Progenitor cell of endocrine pancreas (in vitro differentiated cells): ENCODE data around the gene DIPK1A. TPM values are rescaled to one million over a fixed set of nuclear protein-coding genes. Genes with fewer than 3 reads are reported as not detected.

ENCODE experiments used
- DNase-seq: peaks from one replicate; pipeline ENCODE4 v3.0.0; 2021; ENCODE audit warnings: low spot score; ENCODE audit not compliant: unreplicated experiment
- H3K27ac Mint-ChIP-seq: 2 replicates; pipeline ENCODE4 v1.8.0; 2021; ENCODE audit warnings: mild to moderate bottlenecking, moderate library complexity, mixed read lengths
- H3K27me3 Mint-ChIP-seq: 2 replicates; pipeline ENCODE4 v1.8.0; 2021; ENCODE audit warnings: mixed read lengths
- H3K36me3 Mint-ChIP-seq: 2 replicates; pipeline ENCODE4 v1.8.0; 2022; ENCODE audit warnings: mixed read lengths; ENCODE audit not compliant: insufficient read depth
- H3K4me1 Mint-ChIP-seq: 2 replicates; pipeline ENCODE4 v1.8.0; 2021; ENCODE audit warnings: low read depth, mixed read lengths
- H3K4me3 Mint-ChIP-seq: 2 replicates; pipeline ENCODE4 v1.8.0; 2021; ENCODE audit warnings: low read depth, mild to moderate bottlenecking, moderate library complexity, mixed read lengths
- H3K9me3 Mint-ChIP-seq: 2 replicates; pipeline ENCODE4 v1.8.0; 2021; ENCODE audit warnings: low read depth, mixed read lengths
- CTCF ChIP-seq: fragments of 200-600 bp; sonication (generic); IDR thresholded peaks from one replicate; pipeline ENCODE4 v1.5.0; 2021; ENCODE audit warnings: antibody characterized with exemption, mild to moderate bottlenecking; ENCODE audit not compliant: unreplicated experiment
- total RNA-seq: library from RNA; stranded (reverse); gene quantifications from 2 replicates; pipeline ENCODE4 v1.2.1, GENCODE V29; 2021

The DIPK1A gene
- total RNA-seq, 1 donor from 2014 or later = 6.9 TPM

DNA sequence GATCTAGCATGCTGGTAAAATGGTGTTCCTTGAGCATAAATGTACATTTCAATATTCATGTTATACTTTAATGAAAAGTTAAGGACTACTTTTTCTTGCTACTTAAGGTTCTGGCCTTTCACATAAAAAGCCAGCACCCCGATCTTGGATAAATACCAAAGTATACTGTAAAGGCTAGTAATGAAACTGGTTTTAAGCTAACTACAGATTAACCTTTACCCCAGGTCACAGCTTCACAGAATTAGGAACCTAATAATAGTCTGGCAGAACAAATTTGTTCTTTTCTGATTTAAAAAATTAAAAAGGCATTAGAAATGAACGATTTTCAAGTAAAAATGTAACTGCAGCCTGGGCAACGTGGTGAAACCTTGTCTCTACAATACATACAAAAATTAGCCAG, 23.5 kb downstream of the DIPK1A start:
- H3K4me3 Mint-ChIP-seq = no peak overlapping the region
- H3K4me1 Mint-ChIP-seq = peaks cover 10% of the 10 kb centered on the region
- no peak for TF ChIP-seq CTCF
- no peaks in the 10 kb centered on the region for H3K36me3 Mint-ChIP-seq
- no peak for DNase-seq
- no peaks in the 10 kb centered on the region for H3K9me3 Mint-ChIP-seq
- H3K27me3 Mint-ChIP-seq = no peaks in the 10 kb centered on the region
- H3K27ac Mint-ChIP-seq = no peak overlapping the region

- Mint-ChIP-seq H3K27ac (no peak overlapping the region), H3K4me3 (no peak overlapping the region), H3K27me3 (no peaks in the 10 kb centered on the region), H3K4me1 (peaks cover 10% of the 10 kb centered on the region), H3K9me3 (no peaks in the 10 kb centered on the region), H3K36me3 (no peaks in the 10 kb centered on the region)
- TF ChIP-seq CTCF = no peak
- no peak for DNase-seq
These were observed 24.4 kb downstream of the DIPK1A start for GRCh38 chr1:92936865-92937264.

- no peak overlapping the region for H3K27ac Mint-ChIP-seq
- no peak for DNase-seq
- TF ChIP-seq CTCF = no peak
- no peaks in the 10 kb centered on the region for H3K9me3 Mint-ChIP-seq
- H3K27me3 Mint-ChIP-seq = no peaks in the 10 kb centered on the region
- H3K4me1 Mint-ChIP-seq = peaks cover 12% of the 10 kb centered on the region
- H3K4me3 Mint-ChIP-seq = no peak overlapping the region
- no peaks in the 10 kb centered on the region for H3K36me3 Mint-ChIP-seq
These were observed 26.6 kb downstream of the DIPK1A start for GRCh38 chr1:92934395-92935378.

DNA sequence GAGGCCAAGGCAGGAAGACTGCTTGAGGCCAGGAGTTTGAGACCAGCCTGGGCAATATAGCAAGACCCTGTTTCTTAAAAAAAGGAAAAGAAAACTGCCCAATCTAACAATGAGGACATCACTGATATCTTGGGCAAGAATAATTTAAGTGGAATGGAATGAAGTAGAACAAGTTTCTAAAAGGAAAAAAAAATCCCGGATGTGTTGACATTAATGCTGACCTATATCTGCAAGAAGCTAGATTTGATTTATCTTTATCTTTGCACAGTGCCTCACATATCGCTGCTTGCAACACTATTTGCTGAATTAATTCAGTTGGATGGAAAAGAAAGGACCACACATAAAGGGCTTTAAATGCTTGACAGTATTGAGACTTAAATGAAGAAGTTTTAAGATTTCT, 27.8 kb downstream of the DIPK1A start:
- Mint-ChIP-seq H3K4me3 (no peak overlapping the region), H3K27me3 (no peaks in the 10 kb centered on the region)

DNA sequence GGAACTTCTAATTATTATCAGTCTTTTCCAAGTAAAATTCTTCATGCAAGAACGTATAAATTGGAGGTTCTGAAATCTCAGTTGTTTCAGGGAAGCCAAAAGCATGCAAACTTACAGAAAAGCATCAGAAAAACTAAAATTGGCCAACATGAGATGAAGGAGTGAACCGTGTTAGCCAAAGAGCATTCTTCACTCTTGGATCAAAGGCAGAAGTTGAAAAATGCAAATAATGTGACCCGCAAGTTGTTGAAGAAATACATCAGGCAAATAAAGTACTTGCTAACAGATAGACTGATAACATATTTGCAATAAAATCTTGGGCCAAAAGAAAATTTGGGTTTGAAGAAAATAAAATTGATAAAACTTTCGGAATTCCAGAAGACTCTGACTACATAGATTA, 29.6 kb downstream of the DIPK1A start:
- peaks cover 12% of the 10 kb centered on the region for H3K4me1 Mint-ChIP-seq
- H3K27me3 Mint-ChIP-seq = no peaks in the 10 kb centered on the region
- no peak overlapping the region for H3K27ac Mint-ChIP-seq
- DNase-seq = no peak
- H3K36me3 Mint-ChIP-seq = no peaks in the 10 kb centered on the region
- H3K4me3 Mint-ChIP-seq = no peak overlapping the region
- H3K9me3 Mint-ChIP-seq = no peaks in the 10 kb centered on the region
- TF ChIP-seq CTCF = no peak

More for the DNA sequence above, 27.8 kb downstream of the DIPK1A start:
- no peak for TF ChIP-seq CTCF
- Mint-ChIP-seq H3K9me3 (no peaks in the 10 kb centered on the region), H3K27ac (peak overlapping the region; percentile 2), H3K4me1 (peaks cover 12% of the 10 kb centered on the region), H3K36me3 (no peaks in the 10 kb centered on the region)
- DNase-seq = no peak
